NT2/D1 (cell line): ENCODE data around the gene TMEM214.

Source experiments
- SUZ12 ChIP-seq: IDR thresholded peaks from 2 replicates; pipeline ENCODE4 v1.6.1; 2011; ENCODE audit not compliant: insufficient read length, insufficient read depth; ENCODE audit errors: extremely low read depth
- YY1 ChIP-seq: IDR thresholded peaks from 2 replicates; pipeline ENCODE4 v1.6.1; 2011; ENCODE audit not compliant: insufficient read length, insufficient read depth

- no peak for TF ChIP-seq SUZ12
- TF ChIP-seq YY1: no peak
Observed at GRCh38 chr2:27077231-27077630, 44.5 kb downstream of the TMEM214 start.
